IMR-90 (cell line): Measurements from ENCODE around the gene CRYBB1. TPM values are rescaled to one million over a fixed set of nuclear protein-coding genes. Genes with fewer than 3 reads are reported as not detected.

ENCODE experiments used
- ATAC-seq: fragments of 200-7000 bp; cut with Tn5 transposase; 2 replicates; pipeline ENCODE4 v1.9.1; 2020; ENCODE audit warnings: low read depth, mild to moderate bottlenecking, moderate library complexity
- BruUV-seq: library from RNA; stranded (reverse); fragments of 400-500 nt; replicated peaks from 2 replicates; lab custom pipeline; 2021; lab: Mats Ljungman, UMichigan
- CTCF ChIA-PET: fragments of 300-600 bp; formaldehyde crosslinking; extraction: SDS; loops from one replicate; lab custom pipeline; 2021; ENCODE audit warnings: antibody characterized with exemption; lab: Yijun Ruan, JAX
- POLR2A ChIA-PET: fragments of 300-600 bp; sonication (Branson Sonifier 250); formaldehyde crosslinking; loops from one replicate; lab custom pipeline; 2022; ENCODE audit warnings: antibody characterized with exemption; ENCODE audit not compliant: unreplicated experiment; lab: Charles Lee
- DNase-seq: peaks from one replicate; pipeline ENCODE4 v3.0.0; 2013
- H2AFZ ChIP-seq: replicated peaks from 2 replicates; pipeline ENCODE3; 2013; ENCODE audit warnings: low read length, mild to moderate bottlenecking; ENCODE audit not compliant: poor library complexity
- H2AK5ac ChIP-seq: 2 replicates; pipeline ENCODE4 v1.6.1; 2013; ENCODE audit warnings: low read depth, low read length, inconsistent platforms
- H2AK9ac ChIP-seq: replicated peaks from 2 replicates; pipeline ENCODE3; 2013; ENCODE audit warnings: mild to moderate bottlenecking, low read depth, low read length, moderate library complexity; ENCODE audit not compliant: poor library complexity
- H2BK120ac ChIP-seq: 2 replicates; pipeline ENCODE4 v1.6.1; 2013; ENCODE audit warnings: low read depth, low read length, inconsistent platforms
- H2BK15ac ChIP-seq: 3 replicates; pipeline ENCODE4 v1.6.1; 2013; ENCODE audit warnings: low read depth, low read length, inconsistent platforms
- H2BK20ac ChIP-seq: 2 replicates; pipeline ENCODE4 v1.6.1; 2013; ENCODE audit warnings: low read depth, mild to moderate bottlenecking, inconsistent platforms, low read length, moderate library complexity
- H2BK5ac ChIP-seq: 2 replicates; pipeline ENCODE4 v1.6.1; 2013; ENCODE audit warnings: mild to moderate bottlenecking, low read depth, low read length, inconsistent platforms; ENCODE audit not compliant: poor library complexity, severe bottlenecking
- H3K14ac ChIP-seq: replicated peaks from 2 replicates; pipeline ENCODE4 v1.6.1; 2013; ENCODE audit warnings: low read depth, low read length, inconsistent platforms
- H3K18ac ChIP-seq: 2 replicates; pipeline ENCODE4 v1.6.1; 2013; ENCODE audit warnings: low read depth, low read length, control low read depth
- H3K23ac ChIP-seq: 2 replicates; pipeline ENCODE4 v1.6.1; 2013; ENCODE audit warnings: low read depth, low read length, inconsistent platforms
- H3K27ac ChIP-seq: 2 replicates; pipeline ENCODE4 v1.5.1; 2013; ENCODE audit warnings: mild to moderate bottlenecking, control low read depth, low read length; ENCODE audit not compliant: insufficient read depth
- H3K27me3 ChIP-seq: 2 replicates; pipeline ENCODE4 v1.6.1; 2013; ENCODE audit warnings: low read length; ENCODE audit not compliant: control insufficient read depth, insufficient read depth
- H3K36me3 ChIP-seq: 2 replicates; pipeline ENCODE4 v1.6.1; 2013; ENCODE audit warnings: low read length, mixed read lengths; ENCODE audit not compliant: control insufficient read depth, insufficient read depth
- H3K4ac ChIP-seq: 2 replicates; pipeline ENCODE4 v1.6.1; 2013; ENCODE audit warnings: low read depth, low read length, inconsistent platforms
- H3K4me1 ChIP-seq: 2 replicates; pipeline ENCODE4 v1.6.1; 2013; ENCODE audit warnings: low read length, mixed read lengths; ENCODE audit not compliant: control insufficient read depth, insufficient read depth
- H3K4me2 ChIP-seq: 2 replicates; pipeline ENCODE4 v1.6.1; 2013; ENCODE audit warnings: low read depth, mild to moderate bottlenecking, control low read depth, low read length, moderate library complexity
- H3K4me3 ChIP-seq: 2 replicates; pipeline ENCODE4 v1.5.1; 2013; ENCODE audit warnings: low read depth, mild to moderate bottlenecking, control low read depth, low read length, moderate library complexity; ENCODE audit not compliant: insufficient read depth
- H3K56ac ChIP-seq: 2 replicates; pipeline ENCODE4 v1.6.1; 2013; ENCODE audit warnings: low read length, inconsistent platforms; ENCODE audit not compliant: insufficient read depth; ENCODE audit errors: extremely low read depth
- H3K79me1 ChIP-seq, 2 experiments: 2 replicates each; pipeline ENCODE4 v1.6.1; 2013; ENCODE audit warnings: low read length in 2 of 2, inconsistent platforms in 1 of 2, low read depth in 1 of 2
- H3K9ac ChIP-seq: 2 replicates; pipeline ENCODE4 v1.6.1; 2013; ENCODE audit warnings: low read depth, low read length, control low read depth
- H3K9me1 ChIP-seq: 2 replicates; pipeline ENCODE4 v1.6.1; 2013; ENCODE audit warnings: low read length, inconsistent platforms; ENCODE audit not compliant: insufficient read depth
- H3K9me3 ChIP-seq: 2 replicates; pipeline ENCODE4 v1.6.1; 2013; ENCODE audit warnings: low read length; ENCODE audit not compliant: control insufficient read depth, insufficient read depth
- H4K20me1 ChIP-seq: 2 replicates; pipeline ENCODE4 v1.6.1; 2013; ENCODE audit warnings: low read length, inconsistent platforms; ENCODE audit not compliant: insufficient read depth
- H4K5ac ChIP-seq: 2 replicates; pipeline ENCODE4 v1.6.1; 2013; ENCODE audit warnings: mild to moderate bottlenecking, low read depth, low read length, control low read depth
- H4K8ac ChIP-seq, 2 experiments: 2 replicates each; pipeline ENCODE4 v1.6.1; 2013; ENCODE audit warnings: low read depth in 2 of 2, low read length in 2 of 2, control low read depth in 1 of 2, inconsistent platforms in 1 of 2
- H4K91ac ChIP-seq: 2 replicates; pipeline ENCODE4 v1.6.1; 2013; ENCODE audit warnings: low read depth, low read length, inconsistent platforms; ENCODE audit not compliant: insufficient read depth
- CHD1 ChIP-seq: IDR thresholded peaks from 2 replicates; pipeline ENCODE4 v1.6.1; 2012; ENCODE audit warnings: low read depth, low read length, improper control_type of control experiment
- CTCF ChIP-seq: conservative IDR thresholded peaks from 2 replicates; pipeline ENCODE4 v1.5.1; 2012; ENCODE audit warnings: mild to moderate bottlenecking, low read depth, low read length, improper control_type of control experiment
- ELK1 ChIP-seq: fragments of 150-350 bp; IDR thresholded peaks from 2 replicates; pipeline ENCODE4 v1.6.1; 2016; ENCODE audit warnings: low read depth, mild to moderate bottlenecking, low read length, moderate library complexity, borderline replicate concordance
- FOS ChIP-seq: fragments of 150-350 bp; IDR thresholded peaks from 2 replicates; pipeline ENCODE4 v1.6.1; 2016; ENCODE audit warnings: low read depth, low read length
- MAFK ChIP-seq: IDR thresholded peaks from 2 replicates; pipeline ENCODE4 v1.6.1; 2012; ENCODE audit warnings: low read depth, low read length, improper control_type of control experiment
- MAZ ChIP-seq: IDR thresholded peaks from 2 replicates; pipeline ENCODE4 v1.6.1; 2012; ENCODE audit warnings: low read depth, mild to moderate bottlenecking, low read length, improper control_type of control experiment, moderate library complexity, borderline replicate concordance
- MXI1 ChIP-seq: IDR thresholded peaks from 2 replicates; pipeline ENCODE4 v1.6.1; 2012; ENCODE audit warnings: low read depth, mild to moderate bottlenecking, low read length, moderate library complexity, borderline replicate concordance
- NFE2L2 ChIP-seq: fragments of 150-350 bp; IDR thresholded peaks from 2 replicates; pipeline ENCODE4 v1.6.1; 2016; ENCODE audit warnings: low read depth, mild to moderate bottlenecking, low read length
- POLR2A ChIP-seq: IDR thresholded peaks from 2 replicates; pipeline ENCODE4 v1.6.1; 2012; ENCODE audit warnings: mild to moderate bottlenecking, low read depth, low read length
- RCOR1 ChIP-seq: IDR thresholded peaks from 2 replicates; pipeline ENCODE4 v1.6.1; 2012; ENCODE audit warnings: mild to moderate bottlenecking, low read length, improper control_type of control experiment; ENCODE audit not compliant: insufficient replicate concordance
- RFX5 ChIP-seq: IDR thresholded peaks from 2 replicates; pipeline ENCODE4 v1.8.0; 2012; ENCODE audit warnings: low read depth, mild to moderate bottlenecking, low read length, moderate library complexity
- SMC3 ChIP-seq: fragments of 150-350 bp; IDR thresholded peaks from 2 replicates; pipeline ENCODE4 v1.6.1; 2016; ENCODE audit warnings: low read depth, mild to moderate bottlenecking, antibody characterized with exemption, low read length, moderate library complexity
- WGBS, 2 experiments: methylation state at CpG; one replicate each; pipeline versions ENCODE4 v1.1.5 to v1.1.7; 2013; ENCODE audit warnings: missing lambda C conversion rate in 2 of 2; ENCODE audit not compliant: insufficient read length in 1 of 2; ENCODE audit errors: extremely low coverage in 2 of 2; 5-methylcytosine and 5-hydroxymethylcytosine counted together
- dilution Hi-C: fragments of 300-500 bp; cut with HindIII; formaldehyde crosslinking; loops from one replicate; pipeline ENCODE4 v1.14.3; 2018; ENCODE audit warnings: low sequenced_read_pairs; ENCODE audit not compliant: unreplicated experiment
- in situ Hi-C: fragments of 300-500 bp; cut with MboI; formaldehyde crosslinking; loops from 3 replicates; pipeline ENCODE4 v1.14.3; 2019; ENCODE audit warnings: low sequenced_read_pairs, inconsistent platforms, mixed read lengths
- intact Hi-C: fragments of 100-400 bp; cut with micrococcal nuclease; formaldehyde crosslinking; loops from 2 replicates; pipeline ENCODE4 v1.10.0; 2022
- polyA plus RNA-seq, 3 experiments: library from polyadenylated mRNA; depleted of rRNA; stranded (reverse); fragments of >200 nt; gene quantifications; 2 replicates each; pipeline ENCODE4 v1.2.3, GENCODE V29; 2012; ENCODE audit warnings: low replicate concordance in 1 of 3
- total RNA-seq: library from RNA; depleted of rRNA; stranded (reverse); fragments of >200 nt; gene quantifications from 2 replicates; pipeline ENCODE4 v1.2.3, GENCODE V29; 2012

CRYBB1 gene
- total and polyA plus RNA-seq, 2 of the 4 experiments (the other 2 are of a cell fraction) = not detected

- TF ChIP-seq RCOR1 (peak; percentile 36), NFE2L2 (peak; percentile 97), CHD1 (no peak)
Measured at GRCh38 chr22:26658671-26659478, 41.0 kb upstream of the CRYBB1 start (continued).

GRCh38 chr22:26658161-26658560 lies 40.3 kb upstream of the CRYBB1 start:
- Histone ChIP-seq H3K9me1 (no peaks in the 10 kb centered on the region), H2BK120ac (no peak overlapping the region), H3K9ac (no peak overlapping the region), H2AFZ (peak overlapping the region; percentile 87), H3K56ac (no peak overlapping the region), H3K36me3 (no peaks in the 10 kb centered on the region), H2AK9ac (peak overlapping the region; percentile 7), H2BK5ac (no peak overlapping the region), H3K9me3 (no peaks in the 10 kb centered on the region), H4K20me1 (no peaks in the 10 kb centered on the region), H3K4me2 (peak overlapping the region; percentile 75; the same call in 1 of the 2 replicates), H3K14ac (no peak overlapping the region), H3K27ac (no peak overlapping the region), H2AK5ac (peak overlapping the region; percentile 78), H3K4me3 (no peak overlapping the region), H3K23ac (peak overlapping the region; percentile 83), H4K91ac (no peak overlapping the region), H3K4ac (0 out of 2 replicates have a peak overlapping the region, but pooled peaks have one; percentile 1), H3K4me1 (peaks cover 5% of the 10 kb centered on the region; the same call in 1 of the 2 replicates), H3K27me3 (peaks cover 33% of the 10 kb centered on the region), H3K79me1 (no peaks in the 10 kb centered on the region), H4K5ac (no peak overlapping the region), H4K8ac (no peak overlapping the region), H2BK15ac (no peak overlapping the region), H2BK20ac (0 out of 2 replicates have a peak overlapping the region, but pooled peaks have one; percentile 3), H3K18ac (no peak overlapping the region)
- intact Hi-C loops = loop anchor here (2.0 kb wide), 1 partner anchor 145 kb away; the partner anchor contains the start of gene TFIP11
- ATAC-seq = no peak; the same call in 1 of the 2 replicates
- POLR2A ChIA-PET = no interaction called here
- CTCF ChIA-PET = no interaction called here
- in situ Hi-C loops = no loop called here
- no peak for DNase-seq
- no CpG with 5 or more reads among the region's 11 CpGs for WGBS, 2 experiments
- dilution Hi-C loops = no loop called here
- BruUV-seq = no TSS peak
- TF ChIP-seq ELK1 (no peak), RFX5 (no peak), POLR2A (no peak), RCOR1 (no peak), NFE2L2 (no peak), SMC3 (no peak), MXI1 (no peak), FOS (no peak), CTCF (no peak), MAZ (no peak), MAFK (no peak)
